Activated naive CD8-positive, alpha-beta T cell treated with anti-CD3 and anti-CD28 coated beads, Interleukin-2, amount 50 U/mL, for 24 hours (primary cell): Measurements from ENCODE around the gene CCN6.
"Not testable (repeated sequence)": the region's sequence is repeated elsewhere in the genome, so short reads cannot be mapped to it uniquely, and the experiment has no call there.

ENCODE experiments used
- ATAC-seq: fragments of 150-1000 bp; cut with Tn5 transposase; one replicate; pipeline ENCODE4 v1.10.0; 2021
- DNase-seq: peaks from one replicate; pipeline ENCODE4 v3.0.0; 2021
- H3K27ac Mint-ChIP-seq: one replicate; pipeline ENCODE4 v1.8.0; 2021; ENCODE audit warnings: mild to moderate bottlenecking, mixed read lengths
- H3K27me3 Mint-ChIP-seq: one replicate; pipeline ENCODE4 v1.8.0; 2021; ENCODE audit warnings: mixed read lengths
- H3K36me3 Mint-ChIP-seq: one replicate; pipeline ENCODE4 v1.8.0; 2021; ENCODE audit warnings: low read depth, mixed read lengths
- H3K4me1 Mint-ChIP-seq: one replicate; pipeline ENCODE4 v1.8.0; 2021; ENCODE audit warnings: mixed read lengths
- H3K4me3 Mint-ChIP-seq: one replicate; pipeline ENCODE4 v1.8.0; 2021; ENCODE audit warnings: mild to moderate bottlenecking, moderate library complexity, mixed read lengths
- H3K9me3 Mint-ChIP-seq: one replicate; pipeline ENCODE4 v1.8.0; 2021; ENCODE audit warnings: mixed read lengths

The CCN6 gene

GRCh38 chr6:112106026-112106425 is 52.1 kb downstream of the CCN6 start:
- not testable (repeated sequence) for H3K4me3 Mint-ChIP-seq, H3K9me3 Mint-ChIP-seq, DNase-seq, H3K27ac Mint-ChIP-seq, ATAC-seq, H3K27me3 Mint-ChIP-seq, H3K36me3 Mint-ChIP-seq, H3K4me1 Mint-ChIP-seq

GRCh38 chr6:112106562-112106961 is 52.7 kb downstream of the CCN6 start:
- Mint-ChIP-seq H3K27ac (no peak overlapping the region), H3K36me3 (peaks cover 2% of the 10 kb centered on the region), H3K9me3 (peaks cover 6% of the 10 kb centered on the region), H3K4me1 (no peaks in the 10 kb centered on the region), H3K27me3 (no peaks in the 10 kb centered on the region), H3K4me3 (no peak overlapping the region)
- DNase-seq (no peak), ATAC-seq (no peak)

- Mint-ChIP-seq H3K4me1 (no peaks in the 10 kb centered on the region), H3K27me3 (peaks cover 4% of the 10 kb centered on the region), H3K4me3 (no peak overlapping the region), H3K36me3 (no peaks in the 10 kb centered on the region), H3K27ac (no peak overlapping the region), H3K9me3 (peaks cover 6% of the 10 kb centered on the region)
- DNase-seq (no peak), ATAC-seq (no peak)
Observed at GRCh38 chr6:112109262-112109661, 55.4 kb downstream of the CCN6 start.

- Mint-ChIP-seq H3K36me3 (no peaks in the 10 kb centered on the region), H3K4me1 (peaks cover 16% of the 10 kb centered on the region), H3K9me3 (no peaks in the 10 kb centered on the region), H3K27ac (no peak overlapping the region), H3K4me3 (no peak overlapping the region), H3K27me3 (peaks cover 10% of the 10 kb centered on the region)
- DNase-seq, result no peak
- no peak for ATAC-seq
Observed at GRCh38 chr6:112113431-112113830, 59.5 kb downstream of the CCN6 start.

GRCh38 chr6:112113918-112114317 is 60.0 kb downstream of the CCN6 start:
- H3K36me3 Mint-ChIP-seq, result no peaks in the 10 kb centered on the region
- H3K27ac Mint-ChIP-seq, result no peak overlapping the region
- H3K4me3 Mint-ChIP-seq, result no peak overlapping the region
- H3K27me3 Mint-ChIP-seq, result peaks cover 10% of the 10 kb centered on the region
- DNase-seq, result no peak
- H3K4me1 Mint-ChIP-seq, result peaks cover 16% of the 10 kb centered on the region
- ATAC-seq, result no peak
- H3K9me3 Mint-ChIP-seq, result no peaks in the 10 kb centered on the region

GRCh38 chr6:112114577-112115223 is 60.8 kb downstream of the CCN6 start:
- Mint-ChIP-seq H3K27me3 (peaks cover 10% of the 10 kb centered on the region), H3K9me3 (no peaks in the 10 kb centered on the region)
- ATAC-seq, result no peak

GRCh38 chr6:112116221-112116620 is 62.3 kb downstream of the CCN6 start:
- Mint-ChIP-seq H3K9me3 (no peaks in the 10 kb centered on the region), H3K4me3 (no peak overlapping the region), H3K36me3 (no peaks in the 10 kb centered on the region), H3K27ac (no peak overlapping the region), H3K4me1 (peaks cover 16% of the 10 kb centered on the region), H3K27me3 (peaks cover 10% of the 10 kb centered on the region)
- ATAC-seq, result no peak
- no peak for DNase-seq

More at GRCh38 chr6:112114577-112115223, 60.8 kb downstream of the CCN6 start:
- H3K4me3 Mint-ChIP-seq, result no peak overlapping the region
- H3K4me1 Mint-ChIP-seq, result peaks cover 16% of the 10 kb centered on the region
- H3K36me3 Mint-ChIP-seq, result no peaks in the 10 kb centered on the region
- DNase-seq, result no peak
- no peak overlapping the region for H3K27ac Mint-ChIP-seq

GRCh38 chr6:112117554-112117953 is 63.6 kb downstream of the CCN6 start:
- Mint-ChIP-seq H3K4me1 (peaks cover 16% of the 10 kb centered on the region), H3K36me3 (no peaks in the 10 kb centered on the region), H3K27me3 (peaks cover 6% of the 10 kb centered on the region), H3K9me3 (no peaks in the 10 kb centered on the region), H3K27ac (peak overlapping the region; percentile 51), H3K4me3 (peak overlapping the region; percentile 32)
- DNase-seq (peak; percentile 16), ATAC-seq (peak; percentile 95)

- Mint-ChIP-seq H3K27ac (peak overlapping the region; percentile 51), H3K36me3 (no peaks in the 10 kb centered on the region), H3K4me3 (no peak overlapping the region), H3K27me3 (peaks cover 6% of the 10 kb centered on the region), H3K4me1 (peaks cover 16% of the 10 kb centered on the region), H3K9me3 (no peaks in the 10 kb centered on the region)
- ATAC-seq (no peak), DNase-seq (no peak)
Observed at GRCh38 chr6:112118034-112118433, 64.1 kb downstream of the CCN6 start.
